GM18870 (cell line): ENCODE measurements around the gene CERS4.
"Not testable (repeated sequence)": the region's sequence is repeated elsewhere in the genome, so short reads cannot be mapped to it uniquely, and the experiment has no call there.

Source experiments
- ATAC-seq: cut with Tn5 transposase; IDR thresholded peaks from one replicate; pipeline ENCODE4 v1.9.1; 2021; ENCODE audit warnings: moderate library complexity; ENCODE audit not compliant: unreplicated experiment

The CERS4 gene

GRCh38 chr19:8208922-8209461 lies at the start of gene CERS4:
TSS of gene CERS4 (plus strand) at chr19:8209370. CDS start at chr19:8251077, 41,707 bp downstream.
- no peak for ATAC-seq

- no peak for ATAC-seq
These were observed 48.0 kb upstream of the CERS4 start for GRCh38 chr19:8161135-8161646.

- no peak for ATAC-seq
These were observed 45.4 kb upstream of the CERS4 start for GRCh38 chr19:8163759-8164158.

GRCh38 chr19:8167985-8168384 lies 41.2 kb upstream of the CERS4 start:
- ATAC-seq = no peak

- ATAC-seq = no peak
These were observed 40.6 kb upstream of the CERS4 start for GRCh38 chr19:8168537-8168936.

GRCh38 chr19:8174706-8175105 lies 34.5 kb upstream of the CERS4 start:
- ATAC-seq = no peak

- no peak for ATAC-seq
These were observed 29.2 kb upstream of the CERS4 start for GRCh38 chr19:8180018-8180417.

- no peak for ATAC-seq
These were observed 24.9 kb upstream of the CERS4 start for GRCh38 chr19:8184274-8184673.

GRCh38 chr19:8185343-8186068 lies 23.7 kb upstream of the CERS4 start:
- no peak for ATAC-seq

- ATAC-seq = no peak
These were observed 16.8 kb upstream of the CERS4 start for GRCh38 chr19:8192221-8192820.

GRCh38 chr19:8194528-8195267 lies 14.5 kb upstream of the CERS4 start:
- no peak for ATAC-seq

GRCh38 chr19:8196271-8196927 lies 12.8 kb upstream of the CERS4 start:
- ATAC-seq = no peak

GRCh38 chr19:8203288-8204120 lies 5.7 kb upstream of the CERS4 start:
- ATAC-seq = not testable (repeated sequence)

- ATAC-seq = no peak
These were observed 4.2 kb upstream of the CERS4 start for GRCh38 chr19:8204961-8205360.

GRCh38 chr19:8206147-8207087 lies 2.8 kb upstream of the CERS4 start:
- ATAC-seq = no peak

GRCh38 chr19:8207326-8207725 lies 1.8 kb upstream of the CERS4 start:
- not testable (repeated sequence) for ATAC-seq

GRCh38 chr19:8208119-8208921 lies 850 bp upstream of the CERS4 start:
- no peak for ATAC-seq
